ENCODE results near the gene UBA3.

Gene UBA3

DNA sequence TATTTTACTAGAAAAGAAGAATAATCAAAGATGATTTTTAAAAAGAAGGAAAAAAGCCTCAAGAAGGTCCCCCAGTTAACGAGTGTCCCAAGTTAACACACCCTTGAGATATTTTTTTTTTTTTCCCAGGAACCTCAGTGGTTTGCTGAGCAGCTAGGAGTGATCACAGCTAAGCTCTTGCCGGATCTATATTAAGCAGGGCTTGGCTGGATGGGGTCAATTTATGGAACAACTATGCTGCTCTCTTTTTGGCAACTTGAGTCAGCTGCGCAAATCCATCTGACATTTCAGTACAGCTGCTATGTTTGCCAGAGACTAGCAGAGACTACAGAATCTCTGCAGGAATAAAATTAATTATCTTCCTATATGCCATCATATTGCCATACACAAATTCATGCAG is 42.2 kb upstream of the UBA3 start, which contains the start of gene LMOD3:
TSS of gene LMOD3 (minus strand) at position 193 of the 400 bp plus-strand sequence. CDS start 209 bp downstream, outside the sequence.
- no peaks in the 10 kb centered on the region; the same call in 1 of the 2 replicates for H3K27me3 ChIP-seq (replicated peaks; ENCODE audit: control insufficient read depth, insufficient read depth, low read length)
- DNase-seq (ENCODE audit: extremely low read depth, insufficient read length), result no peak
- no peaks in the 10 kb centered on the region for H3K36me3 ChIP-seq (ENCODE audit: control insufficient read depth, insufficient read depth, low read length)
- TF ChIP-seq, protein P1, sequence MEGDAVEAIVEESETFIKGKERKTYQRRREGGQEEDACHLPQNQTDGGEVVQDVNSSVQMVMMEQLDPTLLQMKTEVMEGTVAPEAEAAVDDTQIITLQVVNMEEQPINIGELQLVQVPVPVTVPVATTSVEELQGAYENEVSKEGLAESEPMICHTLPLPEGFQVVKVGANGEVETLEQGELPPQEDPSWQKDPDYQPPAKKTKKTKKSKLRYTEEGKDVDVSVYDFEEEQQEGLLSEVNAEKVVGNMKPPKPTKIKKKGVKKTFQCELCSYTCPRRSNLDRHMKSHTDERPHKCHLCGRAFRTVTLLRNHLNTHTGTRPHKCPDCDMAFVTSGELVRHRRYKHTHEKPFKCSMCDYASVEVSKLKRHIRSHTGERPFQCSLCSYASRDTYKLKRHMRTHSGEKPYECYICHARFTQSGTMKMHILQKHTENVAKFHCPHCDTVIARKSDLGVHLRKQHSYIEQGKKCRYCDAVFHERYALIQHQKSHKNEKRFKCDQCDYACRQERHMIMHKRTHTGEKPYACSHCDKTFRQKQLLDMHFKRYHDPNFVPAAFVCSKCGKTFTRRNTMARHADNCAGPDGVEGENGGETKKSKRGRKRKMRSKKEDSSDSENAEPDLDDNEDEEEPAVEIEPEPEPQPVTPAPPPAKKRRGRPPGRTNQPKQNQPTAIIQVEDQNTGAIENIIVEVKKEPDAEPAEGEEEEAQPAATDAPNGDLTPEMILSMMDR (IDR thresholded peaks at IDR 0.05; ENCODE audit: insufficient read depth, low read length, poor library complexity, severe bottlenecking), result no peak
- no peak within 1 kb of the TSS for H3K4me3 ChIP-seq (replicated peaks; ENCODE audit: low read depth, low read length)

DNA sequence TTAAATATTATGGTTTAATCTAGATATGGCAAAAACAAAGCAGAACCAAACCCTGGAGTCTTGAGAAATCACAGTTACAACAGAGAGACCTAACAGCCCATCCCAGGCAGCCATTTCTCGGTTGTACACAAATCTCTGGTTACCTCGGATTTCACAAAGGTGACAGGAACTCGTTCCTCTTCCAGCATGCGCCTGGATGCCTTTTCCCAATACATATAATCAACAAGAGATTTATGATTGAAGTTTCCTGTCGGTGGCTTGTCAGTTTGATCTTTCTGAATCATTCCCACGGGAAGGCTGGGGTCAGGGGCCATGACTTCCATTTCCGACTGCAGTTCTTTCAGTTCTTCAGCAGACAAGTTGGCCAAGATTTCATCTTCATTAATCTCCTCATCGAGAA is 41.8 kb upstream of the UBA3 start:
- DNase-seq (ENCODE audit: extremely low read depth, insufficient read length), result no peak
- Histone ChIP-seq H3K4me3 (replicated peaks; ENCODE audit: low read depth, low read length) (no peak overlapping the region), H3K36me3 (ENCODE audit: control insufficient read depth, insufficient read depth, low read length) (no peaks in the 10 kb centered on the region), H3K27me3 (replicated peaks; ENCODE audit: control insufficient read depth, insufficient read depth, low read length) (no peaks in the 10 kb centered on the region; the same call in 1 of the 2 replicates)
- TF ChIP-seq, protein P1 (IDR thresholded peaks at IDR 0.05; ENCODE audit: insufficient read depth, low read length, poor library complexity, severe bottlenecking), result no peak

DNA sequence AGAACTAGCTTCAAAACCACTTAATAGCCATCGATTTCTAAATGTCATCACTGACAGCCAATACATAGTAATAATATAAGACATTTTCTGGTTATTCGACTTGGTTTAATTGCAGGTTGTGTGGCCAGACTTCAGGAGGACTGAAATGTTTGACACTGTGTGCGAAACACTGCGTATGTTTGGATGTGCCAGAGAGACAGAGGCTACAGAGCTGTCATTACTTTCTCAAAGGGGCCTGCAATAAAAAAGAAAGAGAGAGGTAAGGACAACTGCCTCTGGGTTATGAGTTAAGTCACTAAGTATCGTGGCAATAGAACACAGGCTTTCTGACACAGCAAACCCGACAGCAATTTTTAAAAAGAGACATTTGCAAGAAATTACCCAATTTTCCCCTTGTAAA is 41.3 kb upstream of the UBA3 start:
- H3K36me3 ChIP-seq (ENCODE audit: control insufficient read depth, insufficient read depth, low read length), result no peaks in the 10 kb centered on the region
- no peaks in the 10 kb centered on the region for H3K27me3 ChIP-seq (replicated peaks; ENCODE audit: control insufficient read depth, insufficient read depth, low read length)
- no peak for DNase-seq (ENCODE audit: extremely low read depth, insufficient read length)
- no peak overlapping the region for H3K4me3 ChIP-seq (replicated peaks; ENCODE audit: low read depth, low read length)
- TF ChIP-seq, protein P1 (IDR thresholded peaks at IDR 0.05; ENCODE audit: insufficient read depth, low read length, poor library complexity, severe bottlenecking), result no peak

DNA sequence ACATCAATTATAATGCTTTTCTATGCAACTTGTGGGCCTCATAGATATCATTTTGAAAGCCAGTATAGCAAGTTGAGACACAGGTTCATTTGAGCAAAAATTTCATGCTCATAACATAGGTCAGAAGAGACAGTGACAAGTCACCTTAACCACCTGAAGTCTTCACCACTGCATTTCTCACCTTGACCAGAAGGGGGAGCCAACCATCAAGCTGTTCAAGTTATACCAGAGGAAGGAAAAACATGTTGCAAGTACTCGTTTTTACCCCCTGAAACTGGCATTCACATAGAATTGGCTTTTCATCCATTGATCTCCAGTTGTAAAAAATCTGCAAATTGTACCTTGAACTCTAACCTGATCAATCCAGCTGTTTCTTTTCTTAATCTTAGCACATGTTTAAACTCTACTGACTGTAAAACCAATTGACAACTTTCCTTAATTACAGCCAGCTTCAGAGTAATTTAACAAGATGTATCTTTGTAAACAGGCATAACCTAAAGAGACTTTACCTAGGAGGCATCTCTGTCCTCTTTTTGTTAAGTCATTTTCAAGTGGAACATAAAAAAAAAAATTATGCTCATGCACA is 40.8 kb upstream of the UBA3 start:
- Histone ChIP-seq H3K4me3 (replicated peaks; ENCODE audit: low read depth, low read length) (no peak overlapping the region), H3K36me3 (ENCODE audit: control insufficient read depth, insufficient read depth, low read length) (no peaks in the 10 kb centered on the region), H3K27me3 (replicated peaks; ENCODE audit: control insufficient read depth, insufficient read depth, low read length) (no peaks in the 10 kb centered on the region)
- TF ChIP-seq, protein P1 (IDR thresholded peaks at IDR 0.05; ENCODE audit: insufficient read depth, low read length, poor library complexity, severe bottlenecking), result peak; percentile 87
- DNase-seq (ENCODE audit: extremely low read depth, insufficient read length), result peak; percentile 34

DNA sequence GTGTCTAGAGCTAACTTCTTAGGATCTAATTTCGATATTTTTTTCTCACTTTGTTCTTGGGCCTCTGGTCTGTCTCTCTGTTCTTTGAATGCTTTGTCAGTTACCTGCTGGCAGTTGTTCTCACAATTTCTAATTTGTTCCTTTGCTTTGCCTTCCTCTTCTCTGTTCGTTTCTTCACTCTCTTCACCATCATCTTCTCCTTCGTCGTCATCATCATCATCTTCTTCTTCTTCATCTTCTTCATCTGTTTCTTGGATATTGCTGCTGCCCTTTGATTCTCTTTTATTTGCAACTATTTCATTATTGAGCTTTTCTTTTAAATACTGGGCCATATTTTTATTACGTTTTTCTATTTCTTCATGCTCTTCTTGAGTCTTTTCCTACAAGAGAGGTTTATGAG is 39.5 kb upstream of the UBA3 start:
- H3K27me3 ChIP-seq (replicated peaks; ENCODE audit: control insufficient read depth, insufficient read depth, low read length), result no peaks in the 10 kb centered on the region
- no peak overlapping the region for H3K4me3 ChIP-seq (replicated peaks; ENCODE audit: low read depth, low read length)
- no peaks in the 10 kb centered on the region for H3K36me3 ChIP-seq (ENCODE audit: control insufficient read depth, insufficient read depth, low read length)
- DNase-seq (ENCODE audit: extremely low read depth, insufficient read length), result no peak
- TF ChIP-seq, protein P1 (IDR thresholded peaks at IDR 0.05; ENCODE audit: insufficient read depth, low read length, poor library complexity, severe bottlenecking), result no peak

DNA sequence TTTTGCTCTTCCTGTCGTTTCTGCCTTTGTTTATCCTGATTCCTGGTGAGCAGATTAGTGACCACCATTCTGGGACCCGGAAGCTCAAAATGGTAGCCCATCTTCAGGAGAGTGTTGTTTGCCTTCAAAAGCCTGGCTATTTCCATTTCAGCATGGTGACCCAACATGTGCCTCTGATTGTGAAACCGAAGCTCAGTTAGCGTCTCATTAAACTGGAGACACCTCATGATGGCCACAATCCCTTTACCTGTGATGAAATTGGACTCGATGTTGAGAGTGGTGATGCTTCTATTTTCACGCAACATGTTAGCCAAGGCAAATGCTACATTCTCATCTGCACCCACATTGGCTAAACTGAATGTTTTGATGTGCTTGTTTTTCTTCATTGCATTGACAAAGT is 39.0 kb upstream of the UBA3 start:
- Histone ChIP-seq H3K4me3 (replicated peaks; ENCODE audit: low read depth, low read length) (no peak overlapping the region), H3K27me3 (replicated peaks; ENCODE audit: control insufficient read depth, insufficient read depth, low read length) (no peaks in the 10 kb centered on the region), H3K36me3 (ENCODE audit: control insufficient read depth, insufficient read depth, low read length) (no peaks in the 10 kb centered on the region)
- TF ChIP-seq, protein P1 (IDR thresholded peaks at IDR 0.05; ENCODE audit: insufficient read depth, low read length, poor library complexity, severe bottlenecking), result no peak
- no peak for DNase-seq (ENCODE audit: extremely low read depth, insufficient read length)
